ENCODE data around the gene GID8.

The GID8 gene

GRCh38 chr20:62983210-62983609 lies 45.3 kb downstream of the GID8 start:
- Histone ChIP-seq H3K36me3 (ENCODE audit: low read length) (no peaks in the 10 kb centered on the region), H3K79me2 (ENCODE audit: insufficient read depth, low read length) (no peaks in the 10 kb centered on the region), H3K27me3 (ENCODE audit: low read length) (no peaks in the 10 kb centered on the region), H3K9me2 (replicated peaks; ENCODE audit: insufficient read depth, low read length) (no peaks in the 10 kb centered on the region), H3K27ac (ENCODE audit: low read depth, low read length) (no peak overlapping the region), H3K4me3 (ENCODE audit: insufficient read depth, low read length, poor library complexity, severe bottlenecking) (no peak overlapping the region), H4K20me1 (ENCODE audit: low read depth, low read length) (no peaks in the 10 kb centered on the region), H3K4me2 (ENCODE audit: low read depth, low read length, poor library complexity, severe bottlenecking) (no peak overlapping the region), H2AFZ (ENCODE audit: low read depth, low read length, severe bottlenecking) (no peak overlapping the region), H3F3A (ENCODE audit: insufficient read depth) (no peaks in the 10 kb centered on the region), H3K9me3 (ENCODE audit: insufficient read depth, low read length) (no peaks in the 10 kb centered on the region), H3K9ac (ENCODE audit: low read length) (no peak overlapping the region)
- TF ChIP-seq EZH2phosphoT487 (conservative IDR thresholded peaks at IDR 0.05; ENCODE audit: low read length) = no peak
- no peak for TF ChIP-seq CTCF (IDR thresholded peaks at IDR 0.05; ENCODE audit: insufficient read depth, low read length, poor library complexity, severe bottlenecking)

- no peaks in the 10 kb centered on the region for H3F3A ChIP-seq (ENCODE audit: insufficient read depth)
- no peaks in the 10 kb centered on the region for H3K36me3 ChIP-seq (ENCODE audit: low read length)
- no peak overlapping the region for H3K27ac ChIP-seq (ENCODE audit: low read depth, low read length)
- no peak overlapping the region for H3K9ac ChIP-seq (ENCODE audit: low read length)
- H2AFZ ChIP-seq (ENCODE audit: low read depth, low read length, severe bottlenecking) = no peak overlapping the region
- no peaks in the 10 kb centered on the region for H3K9me2 ChIP-seq (replicated peaks; ENCODE audit: insufficient read depth, low read length)
- no peaks in the 10 kb centered on the region for H3K79me2 ChIP-seq (ENCODE audit: insufficient read depth, low read length)
- no peak overlapping the region for H3K4me2 ChIP-seq (ENCODE audit: low read depth, low read length, poor library complexity, severe bottlenecking)
- H4K20me1 ChIP-seq (ENCODE audit: low read depth, low read length) = no peaks in the 10 kb centered on the region
- no peak for TF ChIP-seq CTCF (IDR thresholded peaks at IDR 0.05; ENCODE audit: insufficient read depth, low read length, poor library complexity, severe bottlenecking)
- TF ChIP-seq EZH2phosphoT487 (conservative IDR thresholded peaks at IDR 0.05; ENCODE audit: low read length) = no peak
- no peak overlapping the region for H3K4me3 ChIP-seq (ENCODE audit: insufficient read depth, low read length, poor library complexity, severe bottlenecking)
- no peaks in the 10 kb centered on the region for H3K27me3 ChIP-seq (ENCODE audit: low read length)
- H3K9me3 ChIP-seq (ENCODE audit: insufficient read depth, low read length) = no peaks in the 10 kb centered on the region
Observed at GRCh38 chr20:62984666-62985443, 46.9 kb downstream of the GID8 start.

GRCh38 chr20:62985444-62985778 lies 47.5 kb downstream of the GID8 start:
- no peak overlapping the region for H3K9ac ChIP-seq (ENCODE audit: low read length)
- H2AFZ ChIP-seq (ENCODE audit: low read depth, low read length, severe bottlenecking) = no peak overlapping the region
- no peak overlapping the region for H3K27ac ChIP-seq (ENCODE audit: low read depth, low read length)
- no peaks in the 10 kb centered on the region for H3K27me3 ChIP-seq (ENCODE audit: low read length)
- no peak overlapping the region for H3K4me3 ChIP-seq (ENCODE audit: insufficient read depth, low read length, poor library complexity, severe bottlenecking)
- no peak overlapping the region for H3K4me2 ChIP-seq (ENCODE audit: low read depth, low read length, poor library complexity, severe bottlenecking)
- no peaks in the 10 kb centered on the region for H4K20me1 ChIP-seq (ENCODE audit: low read depth, low read length)
- no peaks in the 10 kb centered on the region for H3K79me2 ChIP-seq (ENCODE audit: insufficient read depth, low read length)
- no peaks in the 10 kb centered on the region for H3K9me2 ChIP-seq (replicated peaks; ENCODE audit: insufficient read depth, low read length)
- no peaks in the 10 kb centered on the region for H3K36me3 ChIP-seq (ENCODE audit: low read length)
- no peak for TF ChIP-seq EZH2phosphoT487 (conservative IDR thresholded peaks at IDR 0.05; ENCODE audit: low read length)
- TF ChIP-seq CTCF (IDR thresholded peaks at IDR 0.05; ENCODE audit: insufficient read depth, low read length, poor library complexity, severe bottlenecking) = no peak
- H3K9me3 ChIP-seq (ENCODE audit: insufficient read depth, low read length) = no peaks in the 10 kb centered on the region
- H3F3A ChIP-seq (ENCODE audit: insufficient read depth) = no peaks in the 10 kb centered on the region

All from SU-DHL-6 (cell line).